GM12873 (cell line): ENCODE measurements around the gene APOL1.

ENCODE experiments used
- CTCF ChIP-seq: IDR thresholded peaks from 2 replicates; pipeline ENCODE4 v1.5.1; 2012; ENCODE audit warnings: low read depth, mild to moderate bottlenecking, moderate library complexity, low read length, control low read depth; ENCODE audit not compliant: insufficient read depth; ENCODE audit errors: missing control alignments

The APOL1 gene

GRCh38 chr22:36232715-36233401 lies 20.1 kb upstream of the APOL1 start:
- TF ChIP-seq CTCF: no peak

- no peak for TF ChIP-seq CTCF
These were observed 19.1 kb upstream of the APOL1 start for GRCh38 chr22:36233796-36234195.

GRCh38 chr22:36234213-36234612 lies 18.7 kb upstream of the APOL1 start:
- TF ChIP-seq CTCF: no peak

- TF ChIP-seq CTCF: no peak
These were observed 18.0 kb upstream of the APOL1 start for GRCh38 chr22:36234919-36235318.

GRCh38 chr22:36235585-36235984 lies 17.3 kb upstream of the APOL1 start:
- TF ChIP-seq CTCF: no peak

- no peak for TF ChIP-seq CTCF
These were observed 16.3 kb upstream of the APOL1 start for GRCh38 chr22:36236388-36237319.
